Epithelial cell of esophagus (primary cell): Measurements from ENCODE around the gene LRRC74A.
A peak's percentile ranks its signal among the peaks of the same experiment; 100 is the strongest.

Experiments
- DNase-seq: peaks from one replicate; pipeline ENCODE4 v3.0.0; 2010; ENCODE audit warnings: low read depth
- H3K4me3 ChIP-seq: 2 replicates; pipeline ENCODE4 v1.5.1; 2011; ENCODE audit warnings: mild to moderate bottlenecking, low read length, control low read depth
- CTCF ChIP-seq: IDR thresholded peaks from 2 replicates; pipeline ENCODE4 v1.5.1; 2011; ENCODE audit warnings: low read depth, mild to moderate bottlenecking, low read length, control low read depth, inconsistent platforms; ENCODE audit not compliant: insufficient read depth; ENCODE audit errors: missing control alignments

LRRC74A gene

DNA sequence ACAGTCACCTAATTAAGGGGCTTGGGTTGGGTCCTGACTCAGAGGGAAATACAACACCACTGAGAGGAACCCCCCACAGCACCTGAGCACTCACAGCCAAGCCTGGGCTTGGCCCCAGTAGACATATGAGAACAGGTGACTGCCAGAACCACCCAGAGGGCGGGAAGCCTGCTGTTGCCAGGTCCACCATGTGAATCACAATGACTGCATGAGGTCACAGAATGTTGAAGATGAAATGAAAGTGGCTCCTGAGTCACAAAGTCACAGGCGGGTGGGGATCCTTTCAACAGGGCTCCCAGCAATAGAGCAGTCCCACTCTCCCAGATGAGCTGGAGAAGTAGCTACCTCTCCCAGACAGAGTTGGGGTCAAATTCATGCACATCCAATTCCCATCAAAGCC is at the start of gene LRRC74A:
Gene LRRC74A (plus strand): TSS at position 287 of the 400 bp plus-strand sequence. CDS start 290 bp downstream, outside the sequence.
- peak; percentile 57 for DNase-seq
- H3K4me3 ChIP-seq, result no peak within 1 kb of the TSS
- no peak for TF ChIP-seq CTCF

DNA sequence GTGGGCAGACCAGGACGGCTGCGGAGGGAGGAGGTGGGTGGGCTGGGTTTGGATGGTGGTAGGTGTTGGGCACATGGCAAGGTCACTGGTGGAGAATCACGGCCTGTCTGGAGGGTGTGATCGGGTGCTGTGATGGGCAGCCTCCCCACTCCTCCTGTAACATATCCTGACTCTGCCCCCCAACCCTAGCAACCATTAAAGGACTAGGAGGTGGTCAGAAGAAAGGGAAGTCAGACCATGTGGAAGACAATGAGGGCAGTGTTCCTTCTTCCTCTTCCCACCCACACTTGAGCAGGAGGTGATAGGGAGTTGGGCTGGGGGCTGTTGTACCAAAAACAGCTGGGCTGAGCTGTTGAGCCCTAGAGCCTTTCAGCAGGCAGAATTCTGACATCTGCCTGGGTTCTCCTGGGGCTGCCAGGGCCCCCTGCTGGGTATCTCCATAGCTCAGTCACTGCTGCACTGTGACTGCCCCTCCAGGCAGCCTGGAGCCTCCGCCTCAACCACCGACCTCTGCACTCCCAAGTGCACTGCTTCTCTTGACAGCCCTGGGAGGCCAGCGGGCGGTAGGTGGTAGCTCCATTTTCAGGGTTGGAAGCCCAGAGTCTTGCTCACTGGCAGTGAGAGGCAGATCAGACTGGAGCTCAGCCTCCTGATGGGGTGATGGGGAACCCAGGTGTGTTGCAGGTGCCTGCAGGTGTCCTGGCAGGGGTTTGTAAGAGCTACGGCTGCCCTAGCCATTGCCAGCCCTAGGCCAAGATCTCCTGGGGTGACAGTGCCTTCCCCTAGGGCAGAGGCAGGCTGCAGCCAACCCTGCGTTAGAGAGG is 49.6 kb upstream of the LRRC74A start:
- no peak overlapping the region for H3K4me3 ChIP-seq
- DNase-seq, result no peak
- TF ChIP-seq CTCF, result no peak

DNA sequence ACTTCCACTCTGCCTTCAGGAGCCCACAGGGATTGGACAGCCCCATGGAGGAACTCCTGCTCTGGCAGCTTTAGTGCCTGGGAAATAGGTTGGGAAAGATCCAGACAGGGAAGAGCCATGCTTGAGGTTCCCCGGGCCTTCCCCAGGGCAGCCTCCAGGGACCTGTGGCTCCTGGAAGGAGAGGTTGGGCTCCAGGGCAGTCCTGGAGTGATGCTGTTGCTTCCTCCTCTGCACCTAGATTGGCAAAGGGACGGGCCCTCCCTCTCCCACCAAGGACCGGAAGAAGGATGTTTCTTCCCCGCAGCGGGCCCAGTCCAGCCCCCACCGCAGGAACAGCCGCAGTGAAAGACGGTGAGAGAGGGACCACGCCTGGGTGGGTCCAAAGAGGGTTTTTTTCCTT is 48.5 kb upstream of the LRRC74A start:
- H3K4me3 ChIP-seq, result no peak overlapping the region
- no peak for DNase-seq
- TF ChIP-seq CTCF, result no peak

DNA sequence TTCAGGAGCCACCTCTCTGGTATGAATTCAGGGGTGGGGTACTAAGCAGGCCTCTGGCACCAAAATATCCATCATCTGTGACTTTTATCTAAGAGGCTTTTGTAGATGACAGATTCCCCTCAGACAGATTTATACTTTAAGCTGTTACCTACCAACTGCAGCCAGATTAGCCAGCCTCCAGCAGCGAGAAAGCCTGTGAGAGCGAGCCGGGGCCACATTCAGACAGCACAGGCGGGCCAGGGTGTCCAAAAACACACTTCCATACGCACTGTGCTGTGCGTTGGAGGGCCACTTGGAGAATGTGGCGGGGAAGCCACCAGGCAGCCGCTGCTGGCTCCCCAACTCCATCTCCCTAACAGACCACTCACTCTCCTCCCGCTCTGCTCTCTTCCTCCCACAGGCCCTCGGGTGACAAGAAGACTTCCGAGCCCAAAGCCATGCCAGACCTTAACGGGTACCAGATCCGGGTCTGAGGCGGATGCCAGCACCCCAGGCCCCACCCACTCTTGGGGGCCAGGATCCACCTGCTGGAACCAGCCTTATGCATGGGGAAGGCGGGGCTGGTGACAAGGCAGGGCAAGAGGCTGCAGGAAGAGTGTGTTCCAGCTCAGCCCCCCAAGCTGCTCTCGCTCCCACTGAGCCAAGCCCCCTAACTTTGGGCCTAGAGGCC is 47.5 kb upstream of the LRRC74A start:
- no peak for TF ChIP-seq CTCF
- no peak for DNase-seq
- no peak overlapping the region for H3K4me3 ChIP-seq

DNA sequence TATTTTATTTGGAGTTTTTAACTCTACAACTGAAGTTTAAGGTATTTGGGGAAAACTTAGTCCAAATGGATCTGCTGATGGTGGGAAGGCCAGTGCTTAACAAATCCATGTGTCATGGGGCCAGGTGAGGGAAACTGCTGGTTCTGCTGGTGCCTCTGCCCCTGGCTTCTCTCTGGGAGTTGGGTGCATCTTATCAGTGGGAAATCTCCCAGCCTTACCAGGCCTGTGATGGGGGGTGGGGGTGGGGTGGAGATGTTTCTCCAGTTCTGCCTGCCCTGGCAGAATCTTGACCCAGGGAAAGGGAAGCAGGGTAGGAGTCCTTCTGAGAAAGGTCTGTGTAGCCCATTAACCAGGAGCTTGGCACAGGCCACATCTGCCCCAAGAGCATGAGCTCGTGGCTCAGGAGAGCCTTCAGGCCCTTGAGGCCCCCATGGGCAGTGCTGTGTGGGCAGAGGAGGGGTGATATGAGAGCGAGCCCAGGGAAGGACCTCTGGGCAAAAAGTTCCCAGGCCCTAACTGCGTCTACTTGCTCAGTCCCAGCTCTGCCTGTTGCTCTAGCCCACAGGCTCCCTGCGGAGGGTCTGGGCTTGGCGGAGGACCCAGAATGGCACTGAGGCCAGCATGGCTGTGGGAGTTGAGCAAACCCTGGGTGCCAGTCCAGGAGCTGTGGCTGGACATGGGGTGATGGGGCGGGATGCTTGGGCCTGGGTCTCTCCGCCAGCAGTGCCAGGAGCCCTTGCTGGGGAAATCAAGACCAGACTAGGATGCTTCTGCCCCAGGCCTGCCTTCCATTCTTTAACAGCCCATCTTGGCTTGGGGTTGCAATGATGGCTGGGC is 46.8 kb upstream of the LRRC74A start:
- H3K4me3 ChIP-seq, result no peak overlapping the region
- TF ChIP-seq CTCF, result no peak
- DNase-seq, result no peak

GRCh38 chr14:76780058-76780345 is 46.2 kb upstream of the LRRC74A start:
- H3K4me3 ChIP-seq, result no peak overlapping the region
- no peak for DNase-seq
- TF ChIP-seq CTCF, result no peak
